Lower lobe of right lung (tissue), 2 donors: ENCODE data around the gene CDHR1. TPM values are rescaled to one million over a fixed set of nuclear protein-coding genes. Genes with fewer than 3 reads are reported as not detected.

ENCODE experiments used
- ATAC-seq, 2 donors: fragments of 200-7000 bp; cut with Tn5 transposase; one replicate each; pipeline ENCODE4 v1.9.1; 2020 to 2022; ENCODE audit warnings: mild to moderate bottlenecking in 2 of 2, moderate library complexity in 2 of 2
- DNase-seq: peaks from one replicate; pipeline ENCODE4 v3.0.0-alpha.2; 2020
- H3K27ac ChIP-seq: fragments of 200-600 bp; one replicate; pipeline ENCODE4 v1.8.0; 2022
- H3K27me3 ChIP-seq: fragments of 200-600 bp; one replicate; pipeline ENCODE4 v1.8.0; 2022; ENCODE audit warnings: low read depth
- H3K36me3 ChIP-seq: fragments of 200-600 bp; one replicate; pipeline ENCODE4 v1.8.0; 2022; ENCODE audit warnings: mild to moderate bottlenecking
- H3K4me1 ChIP-seq: fragments of 200-600 bp; one replicate; pipeline ENCODE4 v1.8.0; 2022
- H3K4me3 ChIP-seq: fragments of 200-600 bp; one replicate; pipeline ENCODE4 v1.8.0; 2022; ENCODE audit warnings: mild to moderate bottlenecking
- H3K9me3 ChIP-seq: fragments of 200-600 bp; one replicate; pipeline ENCODE4 v1.8.0; 2022
- intact Hi-C: fragments of 100-400 bp; cut with DNase I; formaldehyde crosslinking; loops from one replicate; pipeline ENCODE4 v1.11.0; 2022
- total RNA-seq: library from RNA; stranded (reverse); fragmentation: NEBNext Ultra II Directional; extraction: Animal tissue kit (Norgen Biotek cat#: 25700); gene quantifications from one replicate; pipeline ENCODE4 v1.2.1, GENCODE V29; 2021
- TF ChIP-seq, protein P1 (sequence below): fragments of 200-600 bp; IDR thresholded peaks from one replicate; pipeline ENCODE4 v1.8.0; 2022; ENCODE audit warnings: antibody characterized with exemption, mild to moderate bottlenecking
- donor health status: DM: no; HTN: yes; CAD: no; lungs with severe emphysema.

The CDHR1 gene
- total RNA-seq, 1 donor from 2014 or later = 0.24 TPM

DNA sequence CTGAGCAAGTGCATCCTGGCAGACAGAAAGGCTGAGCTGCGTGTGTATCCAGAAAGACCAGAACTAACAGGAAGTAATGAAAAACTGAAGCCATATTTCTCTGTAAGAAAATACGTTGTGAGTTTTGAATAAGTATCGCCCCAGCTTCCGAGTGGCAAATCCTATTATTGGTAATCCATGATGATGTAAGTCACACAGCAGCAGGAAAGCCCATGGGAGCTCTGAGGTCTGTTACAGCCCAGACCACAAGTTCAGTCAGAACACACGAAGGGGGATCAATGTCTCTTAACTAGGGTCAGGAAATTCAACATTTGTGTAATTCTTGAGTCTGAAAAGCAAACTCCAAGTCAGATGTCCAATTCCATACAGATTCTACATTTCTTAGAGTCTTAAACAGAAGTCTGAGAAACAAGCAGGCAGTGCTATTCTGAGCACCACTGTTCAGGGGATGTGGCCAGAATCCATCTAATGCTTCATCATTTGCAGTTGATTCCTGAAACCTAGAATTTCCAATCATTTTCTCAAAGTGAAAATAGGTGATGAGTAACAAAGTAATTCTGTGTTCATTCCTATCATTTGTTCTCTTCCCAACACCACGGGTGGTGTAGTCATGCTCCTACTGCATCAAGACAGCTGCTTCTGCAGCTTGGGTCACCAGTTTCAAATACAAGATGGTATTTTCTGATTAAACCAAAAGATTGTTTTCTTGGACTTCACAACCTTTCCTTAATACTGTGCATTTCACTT lies 31.3 kb downstream of the CDHR1 start, which contains the start of gene LRIT2:
LRIT2 (minus strand) TSS at position 118 of the 747 bp plus-strand sequence; CDS start at position 94, 24 bp downstream.
- H3K9me3 ChIP-seq = no peaks in the 10 kb centered on the region
- H3K36me3 ChIP-seq = no peaks in the 10 kb centered on the region
- no peaks in the 10 kb centered on the region for H3K4me1 ChIP-seq
- ATAC-seq = no peak
- TF ChIP-seq, protein P1, sequence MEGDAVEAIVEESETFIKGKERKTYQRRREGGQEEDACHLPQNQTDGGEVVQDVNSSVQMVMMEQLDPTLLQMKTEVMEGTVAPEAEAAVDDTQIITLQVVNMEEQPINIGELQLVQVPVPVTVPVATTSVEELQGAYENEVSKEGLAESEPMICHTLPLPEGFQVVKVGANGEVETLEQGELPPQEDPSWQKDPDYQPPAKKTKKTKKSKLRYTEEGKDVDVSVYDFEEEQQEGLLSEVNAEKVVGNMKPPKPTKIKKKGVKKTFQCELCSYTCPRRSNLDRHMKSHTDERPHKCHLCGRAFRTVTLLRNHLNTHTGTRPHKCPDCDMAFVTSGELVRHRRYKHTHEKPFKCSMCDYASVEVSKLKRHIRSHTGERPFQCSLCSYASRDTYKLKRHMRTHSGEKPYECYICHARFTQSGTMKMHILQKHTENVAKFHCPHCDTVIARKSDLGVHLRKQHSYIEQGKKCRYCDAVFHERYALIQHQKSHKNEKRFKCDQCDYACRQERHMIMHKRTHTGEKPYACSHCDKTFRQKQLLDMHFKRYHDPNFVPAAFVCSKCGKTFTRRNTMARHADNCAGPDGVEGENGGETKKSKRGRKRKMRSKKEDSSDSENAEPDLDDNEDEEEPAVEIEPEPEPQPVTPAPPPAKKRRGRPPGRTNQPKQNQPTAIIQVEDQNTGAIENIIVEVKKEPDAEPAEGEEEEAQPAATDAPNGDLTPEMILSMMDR = no peak
- intact Hi-C loops = no loop called here
- DNase-seq = no peak
- no peak within 1 kb of the TSS for H3K27ac ChIP-seq
- H3K4me3 ChIP-seq = no peak within 1 kb of the TSS
- H3K27me3 ChIP-seq = peaks cover 7% of the 10 kb centered on the region

DNA sequence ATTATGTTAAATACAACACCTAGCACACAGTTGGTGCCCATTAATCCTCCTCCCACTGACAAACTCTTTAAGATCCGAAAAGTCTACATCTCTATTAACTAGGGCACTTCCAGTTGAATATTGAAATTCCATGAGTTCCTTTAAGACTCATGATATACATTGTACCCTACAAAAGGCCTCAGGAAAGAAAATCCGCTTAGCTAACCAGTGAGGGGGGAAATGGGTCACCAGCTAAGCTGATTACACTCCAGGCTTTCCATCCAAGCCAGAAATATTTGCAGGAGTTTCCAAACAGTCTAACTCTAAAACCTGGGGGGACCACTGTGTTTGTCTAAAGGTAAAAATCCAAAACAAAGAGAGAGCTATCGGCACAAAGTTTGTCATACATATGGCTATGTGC lies 32.3 kb downstream of the CDHR1 start:
- TF ChIP-seq, protein P1 = no peak
- DNase-seq (no peak), ATAC-seq (no peak)
- intact Hi-C loops = no loop called here
- Histone ChIP-seq H3K27ac (no peak overlapping the region), H3K27me3 (peaks cover 7% of the 10 kb centered on the region), H3K4me3 (no peak overlapping the region), H3K4me1 (no peaks in the 10 kb centered on the region), H3K9me3 (no peaks in the 10 kb centered on the region), H3K36me3 (no peaks in the 10 kb centered on the region)

DNA sequence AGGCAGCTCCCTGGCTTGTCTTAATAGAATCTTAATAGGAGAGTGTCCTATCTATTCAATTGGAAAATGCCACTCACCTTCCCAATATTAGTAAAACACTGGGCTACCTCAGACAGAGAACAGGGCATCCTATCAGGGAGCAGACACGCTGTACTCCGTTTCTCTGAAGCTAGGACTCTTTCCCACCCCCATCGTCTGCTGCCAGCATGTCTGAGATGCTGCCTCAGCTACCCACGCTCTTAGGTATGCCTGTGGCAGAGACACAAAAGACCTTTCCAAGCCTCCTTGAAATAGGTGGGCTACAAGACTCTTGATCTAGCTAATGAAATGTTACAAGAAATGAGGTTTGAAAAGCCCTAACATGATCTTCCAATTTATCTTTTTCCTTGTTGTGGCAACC lies 33.5 kb downstream of the CDHR1 start:
- TF ChIP-seq, protein P1 = no peak
- H3K4me1 ChIP-seq = no peaks in the 10 kb centered on the region
- H3K27ac ChIP-seq = no peak overlapping the region
- no peaks in the 10 kb centered on the region for H3K27me3 ChIP-seq
- no peak for DNase-seq
- no peaks in the 10 kb centered on the region for H3K9me3 ChIP-seq
- no peak for ATAC-seq
- H3K36me3 ChIP-seq = no peaks in the 10 kb centered on the region
- intact Hi-C loops = no loop called here
- no peak overlapping the region for H3K4me3 ChIP-seq

DNA sequence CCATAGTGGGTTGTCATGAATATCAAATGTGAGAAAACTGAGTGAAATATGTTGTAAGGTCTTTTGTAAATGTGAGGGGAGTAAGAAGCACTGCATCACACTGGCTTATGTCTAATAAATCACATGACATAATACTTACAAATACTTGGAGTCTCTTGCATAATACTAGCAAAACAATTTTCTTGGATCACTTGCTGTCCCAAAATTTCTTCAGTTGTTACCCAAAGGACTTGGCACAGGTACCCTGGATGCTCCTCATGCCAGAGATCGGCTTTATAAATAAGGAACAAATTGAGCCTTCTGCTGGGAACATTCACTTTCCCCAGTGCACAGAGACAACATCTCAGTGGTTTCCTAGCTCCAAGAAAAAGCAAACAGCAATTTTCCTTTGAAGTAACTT lies 36.0 kb downstream of the CDHR1 start:
- H3K36me3 ChIP-seq = no peaks in the 10 kb centered on the region
- ATAC-seq = no peak
- no peak overlapping the region for H3K27ac ChIP-seq
- H3K4me3 ChIP-seq = no peak overlapping the region
- intact Hi-C loops = no loop called here
- TF ChIP-seq, protein P1 = no peak
- no peaks in the 10 kb centered on the region for H3K4me1 ChIP-seq
- DNase-seq = no peak
- H3K27me3 ChIP-seq = no peaks in the 10 kb centered on the region
- no peaks in the 10 kb centered on the region for H3K9me3 ChIP-seq

DNA sequence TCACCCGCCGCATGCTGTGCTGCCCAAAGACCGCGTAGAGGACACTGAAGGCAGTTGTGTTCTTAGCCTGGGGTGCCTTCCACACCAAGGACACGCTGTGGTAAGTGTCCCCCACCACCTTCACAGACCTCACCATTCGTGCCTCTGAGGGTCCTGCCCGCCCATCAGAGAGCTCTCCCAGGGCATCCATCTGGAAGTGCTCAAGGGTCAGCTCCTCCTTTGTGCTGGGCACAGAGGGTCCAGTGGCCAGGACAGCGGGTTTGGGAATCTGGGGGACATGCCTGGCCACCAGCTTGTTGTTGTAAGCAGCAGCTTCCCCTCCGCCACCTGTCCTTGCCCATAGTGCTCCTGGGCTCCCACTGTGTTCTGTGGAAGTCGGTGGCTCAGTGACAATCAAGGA lies 38.0 kb downstream of the CDHR1 start:
- H3K36me3 ChIP-seq = no peaks in the 10 kb centered on the region
- no peak overlapping the region for H3K27ac ChIP-seq
- H3K4me3 ChIP-seq = no peak overlapping the region
- DNase-seq (no peak), ATAC-seq (no peak)
- no peaks in the 10 kb centered on the region for H3K4me1 ChIP-seq
- H3K27me3 ChIP-seq = peaks cover 4% of the 10 kb centered on the region
- intact Hi-C loops = no loop called here
- TF ChIP-seq, protein P1 = no peak
- no peaks in the 10 kb centered on the region for H3K9me3 ChIP-seq
